PC-9 (cell line): ENCODE results near the gene C16orf95.
"Not testable (repeated sequence)": the region's sequence is repeated elsewhere in the genome, so short reads cannot be mapped to it uniquely, and the experiment has no call there.

Experiments
- CTCF ChIP-seq: fragments of 200-600 bp; sonication (generic); conservative IDR thresholded peaks from 2 replicates; pipeline ENCODE4 v1.6.1; 2017; ENCODE audit warnings: mixed run types, antibody characterized with exemption, mild to moderate bottlenecking, moderate library complexity
- EZH2 ChIP-seq: fragments of 200-600 bp; sonication (generic); IDR thresholded peaks from 2 replicates; pipeline ENCODE4 v1.8.0; 2017; ENCODE audit warnings: antibody characterized with exemption, low read depth

- TF ChIP-seq CTCF, EZH2: not testable (repeated sequence)
These were observed 22.5 kb upstream of the C16orf95 start for GRCh38 chr16:87339724-87340105.
